GM12878 (cell line): Measurements from ENCODE around the gene IRF8. TPM values are rescaled to one million over a fixed set of nuclear protein-coding genes. Genes with fewer than 3 reads are reported as not detected.

Experiments
- BACH1 ChIP-seq: fragments of 450-650 bp; IDR thresholded peaks from 2 replicates; pipeline ENCODE4 v1.6.1; 2017; ENCODE audit warnings: mild to moderate bottlenecking, borderline replicate concordance
- BHLHE40 ChIP-seq, 2 experiments: fragments of 450-650 bp in 1 of 2; IDR thresholded peaks; 2 replicates each; pipeline ENCODE4 v1.6.1; 2011 to 2017; ENCODE audit warnings: low read depth in 2 of 2, borderline replicate concordance in 1 of 2, improper control_type of control experiment in 1 of 2, low read length in 1 of 2, mild to moderate bottlenecking in 1 of 2
- CBX5 ChIP-seq: sonication (generic); IDR thresholded peaks from 2 replicates; pipeline ENCODE4 v1.6.1; 2016; ENCODE audit warnings: low read depth, moderate library complexity, mild to moderate bottlenecking, inconsistent platforms
- CEBPB ChIP-seq, 2 experiments: fragments of 150-350 bp in 1 of 2; IDR thresholded peaks; 2 replicates each; pipeline ENCODE4 v1.6.1; 2012 to 2014; ENCODE audit warnings: low read depth in 2 of 2, low read length in 2 of 2, borderline replicate concordance in 1 of 2, inconsistent platforms in 1 of 2
- EED ChIP-seq: sonication (generic); IDR thresholded peaks from 2 replicates; pipeline ENCODE4 v1.6.1; 2016; ENCODE audit warnings: antibody characterized with exemption, low read depth
- HDAC2 ChIP-seq: fragments of 200-600 bp; sonication (generic); IDR thresholded peaks from 2 replicates; pipeline ENCODE4 v1.6.1; 2017
- HDAC6 ChIP-seq: fragments of 200-600 bp; sonication (generic); IDR thresholded peaks from one replicate; pipeline ENCODE4 v1.8.0; 2017; ENCODE audit warnings: antibody characterized with exemption; ENCODE audit not compliant: unreplicated experiment
- IRF4 ChIP-seq: IDR thresholded peaks from 2 replicates; pipeline ENCODE4 v1.6.1; 2011; ENCODE audit warnings: low read depth, low read length
- KAT2A ChIP-seq: conservative IDR thresholded peaks from 2 replicates; pipeline ENCODE4 v1.6.1; 2011; ENCODE audit warnings: low read depth, low read length; ENCODE audit not compliant: control insufficient read depth
- MEF2B ChIP-seq: fragments of 450-650 bp; IDR thresholded peaks from 2 replicates; pipeline ENCODE4 v1.6.1; 2018; ENCODE audit warnings: mild to moderate bottlenecking, moderate library complexity; ENCODE audit not compliant: partially characterized antibody, poor library complexity, severe bottlenecking
- NKRF ChIP-seq: fragments of 450-650 bp; conservative IDR thresholded peaks from 2 replicates; pipeline ENCODE4 v1.6.1; 2017; ENCODE audit warnings: mild to moderate bottlenecking, moderate library complexity
- NR2C1 ChIP-seq: fragments of 450-650 bp; IDR thresholded peaks from 2 replicates; pipeline ENCODE4 v1.6.1; 2017; ENCODE audit warnings: antibody characterized with exemption, mild to moderate bottlenecking, moderate library complexity
- PKNOX1 ChIP-seq: fragments of 450-650 bp; IDR thresholded peaks from 2 replicates; pipeline ENCODE4 v1.6.1; 2016; ENCODE audit warnings: mild to moderate bottlenecking
- SIN3A ChIP-seq: IDR thresholded peaks from 2 replicates; pipeline ENCODE4 v1.6.1; 2012; ENCODE audit warnings: low read depth, low read length, improper control_type of control experiment
- SIX5 ChIP-seq: IDR thresholded peaks from 2 replicates; pipeline ENCODE4 v1.6.1; 2011; ENCODE audit warnings: mild to moderate bottlenecking, low read depth, low read length, moderate library complexity; ENCODE audit not compliant: severe bottlenecking
- SPI1 ChIP-seq: IDR thresholded peaks from 2 replicates; pipeline ENCODE4 v1.6.1; 2011; ENCODE audit warnings: low read depth, mild to moderate bottlenecking, low read length, moderate library complexity, borderline replicate concordance; ENCODE audit not compliant: insufficient read depth
- YBX1 ChIP-seq: fragments of 450-650 bp; IDR thresholded peaks from 2 replicates; pipeline ENCODE4 v1.6.1; 2016; ENCODE audit warnings: antibody characterized with exemption
- YY1 ChIP-seq: IDR thresholded peaks from 2 replicates; pipeline ENCODE4 v1.6.1; 2011; ENCODE audit warnings: low read depth, mild to moderate bottlenecking, low read length
- ZNF217 ChIP-seq: fragments of 450-650 bp; IDR thresholded peaks from 2 replicates; pipeline ENCODE4 v1.6.1; 2017; ENCODE audit warnings: antibody characterized with exemption, mild to moderate bottlenecking
- ZNF24 ChIP-seq: fragments of 450-650 bp; IDR thresholded peaks from 2 replicates; pipeline ENCODE4 v1.6.1; 2017; ENCODE audit warnings: antibody characterized with exemption, mild to moderate bottlenecking
- ZNF384 ChIP-seq: IDR thresholded peaks from 2 replicates; pipeline ENCODE4 v1.6.1; 2012; ENCODE audit warnings: low read depth, mild to moderate bottlenecking, low read length, improper control_type of control experiment, borderline replicate concordance
- polyA plus RNA-seq, 11 experiments: library from polyadenylated mRNA; depleted of rRNA in 4 of 11; unstranded in 6 of 11; stranded (reverse) in 5 of 11; fragments of >200 nt; fragmentation: Nextera tagmentation in 4 of 11; fragmentation: Illumina TruSeq in 1 of 11; extraction: Ambion mirVana in 4 of 11; extraction: Trizol in 1 of 11; gene quantifications; 1 replicate in 1 of 11; 2 replicates in 10 of 11; pipeline versions ENCODE4 v1.2.1 to v1.2.3, GENCODE V29; 2011 to 2016; ENCODE audit warnings: inconsistent platforms in 2 of 11, missing spikeins in 2 of 11, low read depth in 1 of 11
- total RNA-seq, 4 experiments: library from RNA; depleted of rRNA in 3 of 4; stranded (reverse); fragments of >200 nt in 3 of 4; fragmentation: Illumina TruSeq in 1 of 4; extraction: Trizol in 1 of 4; gene quantifications; 2 replicates each; pipeline versions ENCODE4 v1.2.1 to v1.2.3, GENCODE V29; 2013 to 2021
- TF ChIP-seq, protein P1 (sequence below): IDR thresholded peaks from 2 replicates; pipeline ENCODE4 v1.6.1; 2012; ENCODE audit warnings: improper control_type of control experiment, low read depth, low read length; ENCODE audit not compliant: insufficient replicate concordance

The IRF8 gene
- total and polyA plus RNA-seq, 10 of the 15 experiments (the other 5 are each of a cell fraction or from before 2014, with no cell fraction given) = 17.1 to 237 (median 172) TPM

DNA sequence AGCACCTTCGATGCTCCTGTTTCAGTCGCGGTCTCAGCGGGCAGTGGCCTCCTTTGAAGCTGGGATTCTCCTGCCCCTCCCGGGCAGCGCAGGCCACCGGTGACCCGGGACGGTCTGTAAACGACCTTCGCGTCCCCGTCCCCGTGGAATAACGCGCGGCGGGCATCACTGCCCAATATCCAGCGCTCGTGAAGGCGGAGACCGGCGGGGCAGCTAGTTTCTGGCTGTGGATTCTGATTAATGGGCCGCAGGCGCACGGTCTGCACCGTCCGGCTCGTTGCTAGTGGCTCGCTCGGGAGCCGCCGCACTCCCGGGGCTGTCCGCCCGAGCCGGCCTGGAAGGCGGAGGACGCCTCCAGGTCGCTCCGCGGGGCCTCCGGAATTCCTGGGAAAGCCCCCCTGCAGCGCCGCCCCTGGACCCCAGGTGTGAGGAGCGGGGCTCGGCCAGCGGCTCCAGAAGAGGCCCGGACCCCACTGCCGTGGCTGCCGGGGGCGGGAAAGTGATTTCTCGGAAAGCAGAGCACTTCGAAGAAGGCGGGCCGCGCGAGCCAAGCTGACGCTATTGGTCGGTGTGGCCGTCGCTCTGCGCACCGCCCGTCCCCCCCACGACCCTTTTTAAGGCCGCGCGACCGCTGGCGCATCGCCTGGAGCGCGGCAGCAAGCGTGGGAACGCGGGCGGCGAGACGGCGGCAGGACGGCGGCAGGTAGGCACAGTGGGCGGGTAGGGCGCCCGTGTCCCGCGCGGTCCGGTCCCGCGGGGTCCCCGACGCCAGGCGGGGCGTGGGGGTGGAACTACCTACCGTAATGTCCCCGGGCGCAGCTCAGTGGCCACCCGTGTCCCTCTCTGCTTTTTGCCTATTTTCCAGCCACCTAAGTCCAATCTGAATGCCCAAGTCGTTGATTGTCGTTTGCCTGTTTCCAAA lies at the start of gene IRF8 (continued):
- TF ChIP-seq, protein P1, sequence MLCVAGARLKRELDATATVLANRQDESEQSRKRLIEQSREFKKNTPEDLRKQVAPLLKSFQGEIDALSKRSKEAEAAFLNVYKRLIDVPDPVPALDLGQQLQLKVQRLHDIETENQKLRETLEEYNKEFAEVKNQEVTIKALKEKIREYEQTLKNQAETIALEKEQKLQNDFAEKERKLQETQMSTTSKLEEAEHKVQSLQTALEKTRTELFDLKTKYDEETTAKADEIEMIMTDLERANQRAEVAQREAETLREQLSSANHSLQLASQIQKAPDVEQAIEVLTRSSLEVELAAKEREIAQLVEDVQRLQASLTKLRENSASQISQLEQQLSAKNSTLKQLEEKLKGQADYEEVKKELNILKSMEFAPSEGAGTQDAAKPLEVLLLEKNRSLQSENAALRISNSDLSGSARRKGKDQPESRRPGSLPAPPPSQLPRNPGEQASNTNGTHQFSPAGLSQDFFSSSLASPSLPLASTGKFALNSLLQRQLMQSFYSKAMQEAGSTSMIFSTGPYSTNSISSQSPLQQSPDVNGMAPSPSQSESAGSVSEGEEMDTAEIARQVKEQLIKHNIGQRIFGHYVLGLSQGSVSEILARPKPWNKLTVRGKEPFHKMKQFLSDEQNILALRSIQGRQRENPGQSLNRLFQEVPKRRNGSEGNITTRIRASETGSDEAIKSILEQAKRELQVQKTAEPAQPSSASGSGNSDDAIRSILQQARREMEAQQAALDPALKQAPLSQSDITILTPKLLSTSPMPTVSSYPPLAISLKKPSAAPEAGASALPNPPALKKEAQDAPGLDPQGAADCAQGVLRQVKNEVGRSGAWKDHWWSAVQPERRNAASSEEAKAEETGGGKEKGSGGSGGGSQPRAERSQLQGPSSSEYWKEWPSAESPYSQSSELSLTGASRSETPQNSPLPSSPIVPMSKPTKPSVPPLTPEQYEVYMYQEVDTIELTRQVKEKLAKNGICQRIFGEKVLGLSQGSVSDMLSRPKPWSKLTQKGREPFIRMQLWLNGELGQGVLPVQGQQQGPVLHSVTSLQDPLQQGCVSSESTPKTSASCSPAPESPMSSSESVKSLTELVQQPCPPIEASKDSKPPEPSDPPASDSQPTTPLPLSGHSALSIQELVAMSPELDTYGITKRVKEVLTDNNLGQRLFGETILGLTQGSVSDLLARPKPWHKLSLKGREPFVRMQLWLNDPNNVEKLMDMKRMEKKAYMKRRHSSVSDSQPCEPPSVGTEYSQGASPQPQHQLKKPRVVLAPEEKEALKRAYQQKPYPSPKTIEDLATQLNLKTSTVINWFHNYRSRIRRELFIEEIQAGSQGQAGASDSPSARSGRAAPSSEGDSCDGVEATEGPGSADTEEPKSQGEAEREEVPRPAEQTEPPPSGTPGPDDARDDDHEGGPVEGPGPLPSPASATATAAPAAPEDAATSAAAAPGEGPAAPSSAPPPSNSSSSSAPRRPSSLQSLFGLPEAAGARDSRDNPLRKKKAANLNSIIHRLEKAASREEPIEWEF = no peak
- TF ChIP-seq PKNOX1 (peak; percentile 99), SIN3A (peak; percentile 66), NKRF (peak; percentile 83; the same call in 1 of the 2 replicates), IRF4 (no peak), SPI1 (no peak), CBX5 (no peak), NR2C1 (no peak), CEBPB (IDR thresholded peaks at IDR 0.05; ENCODE audit: borderline replicate concordance in 1 of 2, low read depth in 2 of 2, low read length in 2 of 2) (no peak), SIX5 (no peak), EED (peak; percentile 42; the same call in 1 of the 2 replicates), YBX1 (no peak), HDAC6 (peak; percentile 93), KAT2A (no peak), HDAC2 (no peak), MEF2B (peak; percentile 38), BACH1 (peak; percentile 98), ZNF384 (no peak), YY1 (peak; percentile 49; the same call in 1 of the 2 replicates), ZNF217 (peak; percentile 59; the same call in 1 of the 2 replicates), BHLHE40 (IDR thresholded peaks at IDR 0.05; ENCODE audit: borderline replicate concordance in 1 of 2, low read depth in 2 of 2, low read length in 1 of 2) (peak in 1 of 2 experiments; percentile 67; a peak in 2 of 4 replicates), ZNF24 (peak; percentile 49; the same call in 1 of the 2 replicates)
